ENCODE data around the gene CILP2.

The CILP2 gene

GRCh38 chr19:19543640-19544039, 5.6 kb downstream of the CILP2 start:
- ChIA-PET POLR2A (no interaction called here), CTCF (interaction anchor here (1.2 kb wide), 1 partner anchor 9 kb away, joined by 6 read pairs; no protein-coding TSS in a partner anchor)
- H3K36me3 ChIP-seq (ENCODE audit: control insufficient read depth in 2 of 2, insufficient read depth in 1 of 2, low read length in 2 of 2): no peaks in the 10 kb centered on the region
- H3K4me1 ChIP-seq (ENCODE audit: control insufficient read depth, insufficient read depth, low read length): no peaks in the 10 kb centered on the region; the same call in 1 of the 2 replicates
- TF ChIP-seq ZNF132 (tag by site-specific recombination; IDR thresholded peaks at IDR 0.05; ENCODE audit: borderline replicate concordance): no peak
- TF ChIP-seq ZNF24 (tag by site-specific recombination; IDR thresholded peaks at IDR 0.05): no peak
- TF ChIP-seq ZNF174 (tag by site-specific recombination; IDR thresholded peaks at IDR 0.05): no peak
- TF ChIP-seq ZNF292 (tag by site-specific recombination; IDR thresholded peaks at IDR 0.05; ENCODE audit: borderline replicate concordance, low read depth): no peak
- TF ChIP-seq GLIS1 (tag by site-specific recombination; IDR thresholded peaks at IDR 0.05): no peak
- no peak for TF ChIP-seq ZNF529 (tag by site-specific recombination; IDR thresholded peaks at IDR 0.05; ENCODE audit: insufficient replicate concordance)
- no peak for TF ChIP-seq ZNF26 (tag by site-specific recombination; IDR thresholded peaks at IDR 0.05)
- no peak for TF ChIP-seq ZBTB7A (tag by site-specific recombination; IDR thresholded peaks at IDR 0.05; ENCODE audit: low read depth)
- TF ChIP-seq KLF7 (tag by site-specific recombination; IDR thresholded peaks at IDR 0.05; ENCODE audit: borderline replicate concordance): no peak
- TF ChIP-seq ZNF600 (tag by site-specific recombination; IDR thresholded peaks at IDR 0.05): no peak
- TF ChIP-seq ZNF350 (tag by site-specific recombination; IDR thresholded peaks at IDR 0.05): no peak
- no peak for TF ChIP-seq TSHZ1 (tag by site-specific recombination; IDR thresholded peaks at IDR 0.05; ENCODE audit: borderline replicate concordance)
- TF ChIP-seq ZNF610 (tag by site-specific recombination; IDR thresholded peaks at IDR 0.05; ENCODE audit: borderline replicate concordance): no peak
- no peak for TF ChIP-seq SALL2 (tag by site-specific recombination; IDR thresholded peaks at IDR 0.05; ENCODE audit: borderline replicate concordance)
- no peak for TF ChIP-seq ZNF416 (tag by site-specific recombination; IDR thresholded peaks at IDR 0.05)
- TF ChIP-seq EGR2 (tag by site-specific recombination; IDR thresholded peaks at IDR 0.05; ENCODE audit: low read depth): no peak
- TF ChIP-seq ZNF768 (tag by site-specific recombination; IDR thresholded peaks at IDR 0.05): no peak
- no peak for TF ChIP-seq ZNF580 (tag by site-specific recombination; IDR thresholded peaks at IDR 0.05)
- H3K4me3 ChIP-seq (ENCODE audit: low read depth, low read length): no peak overlapping the region
- H3K27ac ChIP-seq (ENCODE audit: extremely low read depth, low read depth, low read length): no peak overlapping the region
- H3K9me3 ChIP-seq (ENCODE audit: control insufficient read depth, insufficient read depth, low read depth, low read length): no peaks in the 10 kb centered on the region

GRCh38 chr19:19544257-19544953, 6.3 kb downstream of the CILP2 start:
- no peaks in the 10 kb centered on the region for H3K4me1 ChIP-seq (ENCODE audit: control insufficient read depth, insufficient read depth, low read length)
- H3K4me3 ChIP-seq (ENCODE audit: low read depth, low read length): no peak overlapping the region
- H3K36me3 ChIP-seq (ENCODE audit: control insufficient read depth in 2 of 2, insufficient read depth in 1 of 2, low read length in 2 of 2): no peaks in the 10 kb centered on the region
- H3K9me3 ChIP-seq (ENCODE audit: control insufficient read depth, insufficient read depth, low read depth, low read length): no peaks in the 10 kb centered on the region
- CTCF ChIA-PET: no interaction called here
- POLR2A ChIA-PET: no interaction called here
- H3K27ac ChIP-seq (ENCODE audit: extremely low read depth, low read depth, low read length): no peak overlapping the region
- TF ChIP-seq ZNF416 (tag by site-specific recombination; IDR thresholded peaks at IDR 0.05): no peak
- TF ChIP-seq ZNF585B (tag by site-specific recombination; IDR thresholded peaks at IDR 0.05): no peak
- TF ChIP-seq ZNF837 (tag by site-specific recombination; IDR thresholded peaks at IDR 0.05): no peak
- no peak for TF ChIP-seq GLIS2 (tag by site-specific recombination; IDR thresholded peaks at IDR 0.05)
- no peak for TF ChIP-seq KLF7 (tag by site-specific recombination; IDR thresholded peaks at IDR 0.05; ENCODE audit: borderline replicate concordance)
- no peak for TF ChIP-seq ZXDB (tag by site-specific recombination; IDR thresholded peaks at IDR 0.05)
- TF ChIP-seq SCRT2 (tag by site-specific recombination; IDR thresholded peaks at IDR 0.05): no peak
- TF ChIP-seq ZFP3 (tag by site-specific recombination; IDR thresholded peaks at IDR 0.05; ENCODE audit: low read depth): no peak
- no peak for TF ChIP-seq ZNF621 (tag by site-specific recombination; IDR thresholded peaks at IDR 0.05)
- no peak for TF ChIP-seq ZNF266 (tag by site-specific recombination; IDR thresholded peaks at IDR 0.05; ENCODE audit: low read depth)
- no peak for TF ChIP-seq ZFP41 (tag by site-specific recombination; IDR thresholded peaks at IDR 0.05; ENCODE audit: borderline replicate concordance)
- no peak for TF ChIP-seq ZNF473 (tag by site-specific recombination; IDR thresholded peaks at IDR 0.05)
- TF ChIP-seq GFI1B (tag by site-specific recombination; IDR thresholded peaks at IDR 0.05): no peak
- TF ChIP-seq ZNF138 (tag by site-specific recombination; IDR thresholded peaks at IDR 0.05; ENCODE audit: borderline replicate concordance): no peak
